ENCODE results near the gene CDK5RAP1. TPM values are rescaled to one million over a fixed set of nuclear protein-coding genes. Genes with fewer than 3 reads are reported as not detected.

Gene CDK5RAP1
- total and polyA plus RNA-seq, 2 of the 4 experiments (the other 2 are of a cell fraction), result 23.9 to 28.1 TPM

GRCh38 chr20:33332905-33333456, 68.3 kb downstream of the CDK5RAP1 start:
- no peaks in the 10 kb centered on the region for H4K20me1 ChIP-seq (ENCODE audit: insufficient read depth, low read length)
- no peak overlapping the region for H2BK120ac ChIP-seq (ENCODE audit: low read depth, low read length)
- no TSS peak for BruUV-seq (replicated peaks)
- TF ChIP-seq CHD1 (IDR thresholded peaks at IDR 0.05; ENCODE audit: low read depth, low read length) (no peak), ELK1 (IDR thresholded peaks at IDR 0.05; ENCODE audit: borderline replicate concordance, low read depth, low read length) (no peak), MXI1 (IDR thresholded peaks at IDR 0.05; ENCODE audit: borderline replicate concordance, low read depth, low read length) (no peak), SMC3 (IDR thresholded peaks at IDR 0.05; ENCODE audit: low read depth, low read length) (no peak), BHLHE40 (IDR thresholded peaks at IDR 0.05; ENCODE audit: low read depth, low read length) (no peak), CEBPB (IDR thresholded peaks at IDR 0.05; ENCODE audit: low read depth, low read length) (no peak), CTCF (conservative IDR thresholded peaks at IDR 0.05; ENCODE audit: low read depth, low read length) (no peak), FOS (IDR thresholded peaks at IDR 0.05; ENCODE audit: low read depth, low read length) (no peak), RFX5 (IDR thresholded peaks at IDR 0.05; ENCODE audit: low read depth, low read length) (no peak), NFE2L2 (IDR thresholded peaks at IDR 0.05; ENCODE audit: low read depth, low read length) (no peak), RCOR1 (IDR thresholded peaks at IDR 0.05; ENCODE audit: insufficient replicate concordance, low read length) (no peak), MAZ (IDR thresholded peaks at IDR 0.05; ENCODE audit: borderline replicate concordance, low read depth, low read length) (no peak), USF2 (IDR thresholded peaks at IDR 0.05; ENCODE audit: low read depth, low read length) (no peak)
- H3K79me1 ChIP-seq (ENCODE audit: low read depth in 1 of 2, low read length in 2 of 2), result no peaks in the 10 kb centered on the region
- no peak overlapping the region for H3K4me2 ChIP-seq (ENCODE audit: low read depth, low read length)
- no peak overlapping the region for H2BK20ac ChIP-seq (ENCODE audit: low read depth, low read length)
- no peak overlapping the region for H3K56ac ChIP-seq (ENCODE audit: extremely low read depth, insufficient read depth, low read length)
- no peak overlapping the region for H3K18ac ChIP-seq (ENCODE audit: low read depth, low read length)
- H3K14ac ChIP-seq (replicated peaks; ENCODE audit: low read depth, low read length), result no peak overlapping the region
- ChIA-PET POLR2A (ENCODE audit: unreplicated experiment) (no interaction called here), CTCF (no interaction called here)
- no peaks in the 10 kb centered on the region for H3K36me3 ChIP-seq (ENCODE audit: control insufficient read depth, insufficient read depth, low read length)
- dilution Hi-C loops (cut with HindIII; ENCODE audit: low sequenced_read_pairs, unreplicated experiment) (no loop called here), in situ Hi-C loops (cut with MboI; ENCODE audit: low sequenced_read_pairs) (no loop called here), intact Hi-C loops (cut with micrococcal nuclease) (no loop called here)
- no peaks in the 10 kb centered on the region for H3K9me3 ChIP-seq (ENCODE audit: control insufficient read depth, insufficient read depth, low read length)
- no peak overlapping the region for H2AFZ ChIP-seq (replicated peaks; ENCODE audit: low read length, poor library complexity)
- no peak overlapping the region for H2BK5ac ChIP-seq (ENCODE audit: low read depth, low read length, poor library complexity, severe bottlenecking)
- no peaks in the 10 kb centered on the region for H3K4me1 ChIP-seq (ENCODE audit: control insufficient read depth, insufficient read depth, low read length)
- no peak overlapping the region for H2AK9ac ChIP-seq (replicated peaks; ENCODE audit: low read depth, low read length, poor library complexity)
- H2AK5ac ChIP-seq (ENCODE audit: low read depth, low read length), result no peak overlapping the region
- no peak for ATAC-seq (ENCODE audit: low read depth)
- no peak overlapping the region for H3K4ac ChIP-seq (ENCODE audit: low read depth, low read length)
- DNase-seq, result no peak
- H3K9ac ChIP-seq (ENCODE audit: low read depth, low read length), result no peak overlapping the region
- H3K27me3 ChIP-seq (ENCODE audit: control insufficient read depth, insufficient read depth, low read length), result peaks cover 50% of the 10 kb centered on the region
- H4K5ac ChIP-seq (ENCODE audit: low read depth, low read length), result no peak overlapping the region
- H4K91ac ChIP-seq (ENCODE audit: insufficient read depth, low read depth, low read length), result no peak overlapping the region
- no peak overlapping the region for H2BK15ac ChIP-seq (ENCODE audit: low read depth, low read length)
- 0 out of 2 replicates have a peak, but pooled peaks cover 3% of the 10 kb centered on the region for H3K9me1 ChIP-seq (ENCODE audit: insufficient read depth, low read length)
- H3K4me3 ChIP-seq (ENCODE audit: insufficient read depth, low read depth, low read length), result no peak overlapping the region
- no peak overlapping the region for H3K23ac ChIP-seq (ENCODE audit: low read depth, low read length)
- H4K8ac ChIP-seq (ENCODE audit: low read depth in 2 of 2, low read length in 2 of 2), result no peak overlapping the region
- no peak overlapping the region for H3K27ac ChIP-seq (ENCODE audit: insufficient read depth, low read length)
- 70% methylated on average over 13 of the region's 20 CpGs; no CpG with 5 or more reads in 1 of the 2 experiments for whole genome bisulfite sequencing, 2 experiments (ENCODE audit: extremely low coverage in 2 of 2, insufficient read length in 1 of 2)

All from IMR-90 (cell line).